HG03139 (cell line): ENCODE measurements around the gene SPIRE1.
"Not testable (repeated sequence)": the region's sequence is repeated elsewhere in the genome, so short reads cannot be mapped to it uniquely, and the experiment has no call there.

Source experiments
- ATAC-seq: cut with Tn5 transposase; IDR thresholded peaks from one replicate; pipeline ENCODE4 v1.9.1; 2021; ENCODE audit not compliant: unreplicated experiment

Gene SPIRE1

GRCh38 chr18:12599966-12600365 is 57.9 kb downstream of the SPIRE1 start:
- no peak for ATAC-seq

GRCh38 chr18:12599543-12599942 is 58.4 kb downstream of the SPIRE1 start:
- no peak for ATAC-seq

- ATAC-seq, result no peak
Measured at GRCh38 chr18:12598181-12598930, 59.6 kb downstream of the SPIRE1 start.

GRCh38 chr18:12597760-12598159 is 60.1 kb downstream of the SPIRE1 start:
- no peak for ATAC-seq

GRCh38 chr18:12595571-12596255 is 62.2 kb downstream of the SPIRE1 start:
- no peak for ATAC-seq

GRCh38 chr18:12593866-12594265 is 64.0 kb downstream of the SPIRE1 start:
- no peak for ATAC-seq

GRCh38 chr18:12592597-12593127 is 65.2 kb downstream of the SPIRE1 start:
- no peak for ATAC-seq

- ATAC-seq, result no peak
Measured at GRCh38 chr18:12589448-12589847, 68.5 kb downstream of the SPIRE1 start.

GRCh38 chr18:12586956-12587355 is 71.0 kb downstream of the SPIRE1 start:
- no peak for ATAC-seq

- ATAC-seq, result no peak
Measured at GRCh38 chr18:12585218-12585617, 72.7 kb downstream of the SPIRE1 start.

- ATAC-seq, result no peak
Measured at GRCh38 chr18:12580630-12581342, 77.1 kb downstream of the SPIRE1 start.

GRCh38 chr18:12579775-12580174 is 78.1 kb downstream of the SPIRE1 start:
- ATAC-seq, result no peak

GRCh38 chr18:12577848-12578247 is 80.1 kb downstream of the SPIRE1 start:
- ATAC-seq, result no peak

GRCh38 chr18:12574494-12575185 is 83.3 kb downstream of the SPIRE1 start:
- no peak for ATAC-seq

- no peak for ATAC-seq
Measured at GRCh38 chr18:12571630-12572029, 86.3 kb downstream of the SPIRE1 start.

- no peak for ATAC-seq
Measured at GRCh38 chr18:12569791-12570190, 88.1 kb downstream of the SPIRE1 start.

GRCh38 chr18:12567849-12568248 is 90.1 kb downstream of the SPIRE1 start:
- no peak for ATAC-seq

GRCh38 chr18:12564861-12565260 is 93.0 kb downstream of the SPIRE1 start:
- no peak for ATAC-seq

GRCh38 chr18:12564378-12564777 is 93.5 kb downstream of the SPIRE1 start:
- no peak for ATAC-seq

GRCh38 chr18:12560600-12560999 is 97.3 kb downstream of the SPIRE1 start:
- ATAC-seq, result not testable (repeated sequence)

- ATAC-seq, result no peak
Measured at GRCh38 chr18:12559319-12559718, 98.6 kb downstream of the SPIRE1 start.
